GM12878 (cell line): Measurements from ENCODE around the gene ODC1. TPM values are rescaled to one million over a fixed set of nuclear protein-coding genes. Genes with fewer than 3 reads are reported as not detected.

Source experiments
- BHLHE40 ChIP-seq, 2 experiments: fragments of 450-650 bp in 1 of 2; IDR thresholded peaks; 2 replicates each; pipeline ENCODE4 v1.6.1; 2011 to 2017; ENCODE audit warnings: low read depth in 2 of 2, borderline replicate concordance in 1 of 2, improper control_type of control experiment in 1 of 2, low read length in 1 of 2, mild to moderate bottlenecking in 1 of 2
- BMI1 ChIP-seq: fragments of 450-650 bp; IDR thresholded peaks from 2 replicates; pipeline ENCODE4 v1.6.1; 2016; ENCODE audit warnings: mild to moderate bottlenecking, moderate library complexity, borderline replicate concordance
- CHD2 ChIP-seq: IDR thresholded peaks from 2 replicates; pipeline ENCODE4 v1.6.1; 2011; ENCODE audit warnings: low read depth, low read length, improper control_type of control experiment, borderline replicate concordance
- CREB1 ChIP-seq: IDR thresholded peaks from 2 replicates; pipeline ENCODE4 v1.6.1; 2012; ENCODE audit warnings: low read depth, mild to moderate bottlenecking, inconsistent platforms
- EP300 ChIP-seq, 2 experiments: fragments of 150-350 bp in 1 of 2; IDR thresholded peaks; 2 replicates each; pipeline ENCODE4 v1.6.1; 2011 to 2012; ENCODE audit warnings: low read depth in 2 of 2, low read length in 2 of 2, borderline replicate concordance in 1 of 2, improper control_type of control experiment in 1 of 2, inconsistent platforms in 1 of 2; ENCODE audit not compliant: control insufficient read depth in 1 of 2
- FOXK2 ChIP-seq: fragments of 450-650 bp; IDR thresholded peaks from 2 replicates; pipeline ENCODE4 v1.6.1; 2017; ENCODE audit warnings: mild to moderate bottlenecking, moderate library complexity
- IKZF1 ChIP-seq: fragments of 450-650 bp; conservative IDR thresholded peaks from 2 replicates; pipeline ENCODE4 v1.6.1; 2017; ENCODE audit warnings: antibody characterized with exemption, mild to moderate bottlenecking
- JUNB ChIP-seq: IDR thresholded peaks from 2 replicates; pipeline ENCODE4 v1.6.1; 2016; ENCODE audit warnings: antibody characterized with exemption, mild to moderate bottlenecking
- JUND ChIP-seq: IDR thresholded peaks from 2 replicates; pipeline ENCODE4 v1.6.1; 2012; ENCODE audit warnings: low read depth, mild to moderate bottlenecking, low read length, improper control_type of control experiment, moderate library complexity
- MEF2B ChIP-seq: fragments of 450-650 bp; IDR thresholded peaks from 2 replicates; pipeline ENCODE4 v1.6.1; 2018; ENCODE audit warnings: mild to moderate bottlenecking, moderate library complexity; ENCODE audit not compliant: partially characterized antibody, poor library complexity, severe bottlenecking
- MLLT1 ChIP-seq: fragments of 450-650 bp; IDR thresholded peaks from 2 replicates; pipeline ENCODE4 v1.6.1; 2016; ENCODE audit warnings: mild to moderate bottlenecking
- NBN ChIP-seq: fragments of 450-650 bp; IDR thresholded peaks from 2 replicates; pipeline ENCODE4 v1.6.1; 2016
- NR2F1 ChIP-seq: fragments of 450-650 bp; conservative IDR thresholded peaks from 2 replicates; pipeline ENCODE4 v1.6.1; 2017; ENCODE audit warnings: mild to moderate bottlenecking
- POLR2AphosphoS5 ChIP-seq: IDR thresholded peaks from 2 replicates; pipeline ENCODE4 v1.6.1; 2011; ENCODE audit warnings: mild to moderate bottlenecking, low read length, inconsistent platforms
- SMAD1 ChIP-seq: fragments of 450-650 bp; IDR thresholded peaks from 2 replicates; pipeline ENCODE4 v1.6.1; 2018; ENCODE audit warnings: mild to moderate bottlenecking, low read depth; ENCODE audit not compliant: partially characterized antibody
- USF1 ChIP-seq: IDR thresholded peaks from 2 replicates; pipeline ENCODE4 v1.6.1; 2011; ENCODE audit warnings: borderline replicate concordance, low read depth, mild to moderate bottlenecking, moderate library complexity, mixed read lengths, low read length; ENCODE audit not compliant: insufficient read depth; ENCODE audit errors: extremely low read length
- WRNIP1 ChIP-seq: IDR thresholded peaks from 2 replicates; pipeline ENCODE4 v1.6.1; 2011; ENCODE audit warnings: low read depth, low read length, improper control_type of control experiment, borderline replicate concordance
- ZNF207 ChIP-seq: fragments of 450-650 bp; IDR thresholded peaks from 2 replicates; pipeline ENCODE4 v1.6.1; 2014; ENCODE audit warnings: antibody characterized with exemption, mild to moderate bottlenecking, borderline replicate concordance
- polyA plus RNA-seq, 11 experiments: library from polyadenylated mRNA; depleted of rRNA in 4 of 11; unstranded in 6 of 11; stranded (reverse) in 5 of 11; fragments of >200 nt; fragmentation: Nextera tagmentation in 4 of 11; fragmentation: Illumina TruSeq in 1 of 11; extraction: Ambion mirVana in 4 of 11; extraction: Trizol in 1 of 11; gene quantifications; 1 replicate in 1 of 11; 2 replicates in 10 of 11; pipeline versions ENCODE4 v1.2.1 to v1.2.3, GENCODE V29; 2011 to 2016; ENCODE audit warnings: inconsistent platforms in 2 of 11, missing spikeins in 2 of 11, low read depth in 1 of 11
- total RNA-seq, 4 experiments: library from RNA; depleted of rRNA in 3 of 4; stranded (reverse); fragments of >200 nt in 3 of 4; fragmentation: Illumina TruSeq in 1 of 4; extraction: Trizol in 1 of 4; gene quantifications; 2 replicates each; pipeline versions ENCODE4 v1.2.1 to v1.2.3, GENCODE V29; 2013 to 2021
- TF ChIP-seq, protein P1 (sequence below): fragments of 450-650 bp; IDR thresholded peaks from 2 replicates; pipeline ENCODE4 v1.6.1; 2017; ENCODE audit warnings: low read depth, mild to moderate bottlenecking, moderate library complexity
- TF ChIP-seq, protein P2 (sequence below): IDR thresholded peaks from 2 replicates; pipeline ENCODE4 v1.6.1; 2012; ENCODE audit warnings: improper control_type of control experiment, low read depth, low read length; ENCODE audit not compliant: insufficient replicate concordance

Gene ODC1
- total and polyA plus RNA-seq, 10 of the 15 experiments (the other 5 are each of a cell fraction or from before 2014, with no cell fraction given), result 68.5 to 441 (median 340) TPM

DNA sequence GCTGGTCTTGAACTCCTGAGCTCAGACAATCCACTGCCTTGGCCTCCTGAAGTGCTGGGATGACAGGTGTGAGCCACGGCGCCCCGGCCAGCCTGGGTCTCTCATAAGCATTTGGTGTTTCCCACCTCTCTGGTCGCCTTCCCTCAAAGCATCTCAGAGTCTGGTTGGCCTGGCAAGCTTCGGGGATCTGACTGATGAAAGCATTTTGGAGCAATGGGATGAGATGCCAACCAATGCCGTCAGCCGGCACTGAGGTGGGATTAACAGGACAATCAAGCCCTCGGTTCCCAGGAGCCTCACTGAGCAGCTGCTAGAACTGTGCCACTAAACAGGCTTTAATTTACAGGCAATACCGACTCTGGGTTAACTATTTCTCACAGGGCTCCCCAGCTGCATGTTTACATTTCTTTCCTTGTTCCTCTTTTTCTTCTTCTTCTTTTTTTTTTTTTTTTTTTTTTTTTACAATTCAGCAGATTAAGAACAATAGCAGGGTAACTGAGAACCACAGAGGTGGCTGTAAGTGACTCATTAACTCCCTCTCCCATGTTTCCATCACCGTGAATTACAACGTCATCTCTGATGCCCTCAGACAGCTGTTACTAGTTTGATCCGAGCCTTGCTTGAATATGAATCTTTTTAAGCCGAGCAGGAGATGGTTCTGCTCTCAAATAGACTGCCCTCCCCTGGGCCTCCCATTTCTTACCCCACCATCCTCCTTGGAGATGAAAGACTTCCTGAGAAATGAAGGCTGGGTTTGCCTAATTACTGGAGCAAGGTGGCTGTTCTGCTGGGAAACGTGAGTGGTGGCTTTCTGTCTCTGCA lies 37.9 kb downstream of the ODC1 start (continued):
- peak; percentile 86 for TF ChIP-seq MLLT1
- peak; percentile 84 for TF ChIP-seq IKZF1
- peak; percentile 92 for TF ChIP-seq CREB1
- 0 out of 2 replicates have a peak, but pooled peaks have one; percentile 25 for TF ChIP-seq POLR2AphosphoS5
- TF ChIP-seq WRNIP1, result 0 out of 2 replicates have a peak, but pooled peaks have one; percentile 23
- TF ChIP-seq MEF2B, result peak; percentile 50
- TF ChIP-seq, protein P1, sequence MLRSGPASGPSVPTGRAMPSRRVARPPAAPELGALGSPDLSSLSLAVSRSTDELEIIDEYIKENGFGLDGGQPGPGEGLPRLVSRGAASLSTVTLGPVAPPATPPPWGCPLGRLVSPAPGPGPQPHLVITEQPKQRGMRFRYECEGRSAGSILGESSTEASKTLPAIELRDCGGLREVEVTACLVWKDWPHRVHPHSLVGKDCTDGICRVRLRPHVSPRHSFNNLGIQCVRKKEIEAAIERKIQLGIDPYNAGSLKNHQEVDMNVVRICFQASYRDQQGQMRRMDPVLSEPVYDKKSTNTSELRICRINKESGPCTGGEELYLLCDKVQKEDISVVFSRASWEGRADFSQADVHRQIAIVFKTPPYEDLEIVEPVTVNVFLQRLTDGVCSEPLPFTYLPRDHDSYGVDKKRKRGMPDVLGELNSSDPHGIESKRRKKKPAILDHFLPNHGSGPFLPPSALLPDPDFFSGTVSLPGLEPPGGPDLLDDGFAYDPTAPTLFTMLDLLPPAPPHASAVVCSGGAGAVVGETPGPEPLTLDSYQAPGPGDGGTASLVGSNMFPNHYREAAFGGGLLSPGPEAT, result peak; percentile 91
- TF ChIP-seq JUND, result peak; percentile 72
- TF ChIP-seq, protein P2, sequence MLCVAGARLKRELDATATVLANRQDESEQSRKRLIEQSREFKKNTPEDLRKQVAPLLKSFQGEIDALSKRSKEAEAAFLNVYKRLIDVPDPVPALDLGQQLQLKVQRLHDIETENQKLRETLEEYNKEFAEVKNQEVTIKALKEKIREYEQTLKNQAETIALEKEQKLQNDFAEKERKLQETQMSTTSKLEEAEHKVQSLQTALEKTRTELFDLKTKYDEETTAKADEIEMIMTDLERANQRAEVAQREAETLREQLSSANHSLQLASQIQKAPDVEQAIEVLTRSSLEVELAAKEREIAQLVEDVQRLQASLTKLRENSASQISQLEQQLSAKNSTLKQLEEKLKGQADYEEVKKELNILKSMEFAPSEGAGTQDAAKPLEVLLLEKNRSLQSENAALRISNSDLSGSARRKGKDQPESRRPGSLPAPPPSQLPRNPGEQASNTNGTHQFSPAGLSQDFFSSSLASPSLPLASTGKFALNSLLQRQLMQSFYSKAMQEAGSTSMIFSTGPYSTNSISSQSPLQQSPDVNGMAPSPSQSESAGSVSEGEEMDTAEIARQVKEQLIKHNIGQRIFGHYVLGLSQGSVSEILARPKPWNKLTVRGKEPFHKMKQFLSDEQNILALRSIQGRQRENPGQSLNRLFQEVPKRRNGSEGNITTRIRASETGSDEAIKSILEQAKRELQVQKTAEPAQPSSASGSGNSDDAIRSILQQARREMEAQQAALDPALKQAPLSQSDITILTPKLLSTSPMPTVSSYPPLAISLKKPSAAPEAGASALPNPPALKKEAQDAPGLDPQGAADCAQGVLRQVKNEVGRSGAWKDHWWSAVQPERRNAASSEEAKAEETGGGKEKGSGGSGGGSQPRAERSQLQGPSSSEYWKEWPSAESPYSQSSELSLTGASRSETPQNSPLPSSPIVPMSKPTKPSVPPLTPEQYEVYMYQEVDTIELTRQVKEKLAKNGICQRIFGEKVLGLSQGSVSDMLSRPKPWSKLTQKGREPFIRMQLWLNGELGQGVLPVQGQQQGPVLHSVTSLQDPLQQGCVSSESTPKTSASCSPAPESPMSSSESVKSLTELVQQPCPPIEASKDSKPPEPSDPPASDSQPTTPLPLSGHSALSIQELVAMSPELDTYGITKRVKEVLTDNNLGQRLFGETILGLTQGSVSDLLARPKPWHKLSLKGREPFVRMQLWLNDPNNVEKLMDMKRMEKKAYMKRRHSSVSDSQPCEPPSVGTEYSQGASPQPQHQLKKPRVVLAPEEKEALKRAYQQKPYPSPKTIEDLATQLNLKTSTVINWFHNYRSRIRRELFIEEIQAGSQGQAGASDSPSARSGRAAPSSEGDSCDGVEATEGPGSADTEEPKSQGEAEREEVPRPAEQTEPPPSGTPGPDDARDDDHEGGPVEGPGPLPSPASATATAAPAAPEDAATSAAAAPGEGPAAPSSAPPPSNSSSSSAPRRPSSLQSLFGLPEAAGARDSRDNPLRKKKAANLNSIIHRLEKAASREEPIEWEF, result peak; percentile 54
- peak; percentile 43 for TF ChIP-seq SMAD1
- TF ChIP-seq CHD2, result peak; percentile 54; the same call in 1 of the 2 replicates
- TF ChIP-seq NR2F1, result peak; percentile 39
- peak; percentile 37 to 50; a peak in 2 of 4 replicates for TF ChIP-seq BHLHE40 (IDR thresholded peaks at IDR 0.05; ENCODE audit: borderline replicate concordance in 1 of 2, low read depth in 2 of 2, low read length in 1 of 2)
- peak; percentile 97 for TF ChIP-seq NBN
- no peak for TF ChIP-seq BMI1
- peak; percentile 92 for TF ChIP-seq FOXK2
- peak; percentile 90 to 91 for TF ChIP-seq EP300 (IDR thresholded peaks at IDR 0.05; ENCODE audit: borderline replicate concordance in 1 of 2, control insufficient read depth in 1 of 2, low read depth in 2 of 2, low read length in 2 of 2)
- no peak for TF ChIP-seq USF1
- TF ChIP-seq ZNF207, result no peak
- peak; percentile 50; the same call in 1 of the 2 replicates for TF ChIP-seq JUNB
